Fibroblast of mammary gland (primary cell): Measurements from ENCODE around the gene UVRAG.
"Not testable (repeated sequence)": the region's sequence is repeated elsewhere in the genome, so short reads cannot be mapped to it uniquely, and the experiment has no call there.

ENCODE experiments used
- DNase-seq: peaks from one replicate; pipeline ENCODE4 v3.0.0-alpha.2; 2010; ENCODE audit warnings: low read depth
- H3K4me3 ChIP-seq: 2 replicates; pipeline ENCODE4 v1.5.1; 2011; ENCODE audit warnings: low read depth, mild to moderate bottlenecking, low read length, moderate library complexity; ENCODE audit not compliant: control insufficient read depth
- CTCF ChIP-seq: conservative IDR thresholded peaks from 2 replicates; pipeline ENCODE4 v1.5.1; 2011; ENCODE audit warnings: low read depth, low read length, inconsistent platforms; ENCODE audit not compliant: control insufficient read depth, insufficient read depth

Gene UVRAG

GRCh38 chr11:76054330-76054729, 239.3 kb downstream of the UVRAG start:
- H3K4me3 ChIP-seq, result no peak overlapping the region
- no peak for TF ChIP-seq CTCF
- DNase-seq, result no peak

GRCh38 chr11:76056876-76057275, 241.9 kb downstream of the UVRAG start:
- no peak for DNase-seq
- H3K4me3 ChIP-seq, result no peak overlapping the region
- no peak for TF ChIP-seq CTCF

GRCh38 chr11:76060475-76061036, 245.5 kb downstream of the UVRAG start:
- not testable (repeated sequence) for DNase-seq, H3K4me3 ChIP-seq

GRCh38 chr11:76062733-76063132, 247.7 kb downstream of the UVRAG start:
- H3K4me3 ChIP-seq, result no peak overlapping the region
- no peak for TF ChIP-seq CTCF
- DNase-seq, result no peak

GRCh38 chr11:76064192-76064591, 249.2 kb downstream of the UVRAG start:
- no peak for DNase-seq
- H3K4me3 ChIP-seq, result no peak overlapping the region
- TF ChIP-seq CTCF, result no peak

GRCh38 chr11:76067099-76067498, 252.1 kb downstream of the UVRAG start:
- TF ChIP-seq CTCF, result no peak
- DNase-seq, result peak; percentile 37
- no peak overlapping the region for H3K4me3 ChIP-seq

GRCh38 chr11:76069001-76069400, 254.0 kb downstream of the UVRAG start:
- no peak overlapping the region for H3K4me3 ChIP-seq
- no peak for DNase-seq
- no peak for TF ChIP-seq CTCF
